ENCODE data around the gene COLEC11. TPM values are rescaled to one million over a fixed set of nuclear protein-coding genes. Genes with fewer than 3 reads are reported as not detected.

Gene COLEC11
- total and polyA plus RNA-seq, 2 donors (not counting 1 experiment from before 2014, with no cell fraction given): not detected

DNA sequence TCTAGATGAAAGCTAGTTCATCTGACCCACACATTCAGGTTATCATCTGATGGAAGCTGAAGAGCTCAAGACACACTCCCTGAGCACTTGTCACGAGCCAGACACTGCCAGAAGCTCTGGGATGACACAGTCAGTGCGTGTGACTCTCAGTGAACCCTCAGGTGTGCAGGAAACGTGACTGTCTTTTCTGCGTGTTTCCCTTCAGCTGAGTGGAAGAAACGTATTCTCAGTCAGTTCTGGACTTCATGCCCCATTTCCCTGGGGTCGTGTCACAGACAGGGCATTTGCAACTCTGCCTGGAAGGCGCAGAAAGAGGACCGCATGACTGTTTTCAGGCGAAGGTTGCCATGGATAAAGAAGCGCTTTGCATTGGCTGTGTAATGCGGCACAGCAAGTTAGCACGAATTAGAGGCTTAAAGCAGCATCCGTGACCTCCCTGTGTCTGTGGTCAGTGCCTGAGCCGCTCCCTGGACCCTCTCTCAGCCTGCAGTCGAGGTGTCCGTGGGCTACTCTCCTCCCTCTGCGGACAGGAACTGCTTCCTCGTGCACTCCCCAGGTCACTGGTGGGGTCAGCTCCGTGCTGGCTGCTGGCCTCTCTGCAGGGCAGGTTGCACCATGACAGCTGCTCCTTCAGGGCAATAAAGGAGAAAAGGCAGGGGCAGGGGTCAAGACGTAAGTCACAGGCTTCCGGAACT is 59.8 kb downstream of the COLEC11 start:
- Histone ChIP-seq H3K36me3 (replicated peaks in 1 of 2; ENCODE audit: control extremely low read depth in 1 of 2, control insufficient read depth in 1 of 2, extremely low read depth in 1 of 2, insufficient read depth in 2 of 2, low read length in 1 of 2) (no peaks in the 10 kb centered on the region), H3K4me1 (ENCODE audit: control insufficient read depth in 2 of 2, insufficient read depth in 2 of 2, low read length in 2 of 2) (peaks cover 14 to 15% of the 10 kb centered on the region in 2 donors), H3K9ac (ENCODE audit: low read length) (no peak overlapping the region), H3K79me2 (ENCODE audit: control insufficient read depth, insufficient read depth, low read length) (no peaks in the 10 kb centered on the region), H3K9me3 (ENCODE audit: control extremely low read depth in 1 of 3, control insufficient read depth in 2 of 3, insufficient read depth in 1 of 3, low read length in 2 of 3) (no peaks in the 10 kb centered on the region), H3K4me2 (replicated peaks; ENCODE audit: low read depth, low read length, poor library complexity, severe bottlenecking) (no peak overlapping the region), H2AFZ (ENCODE audit: insufficient read depth, low read depth, low read length, poor library complexity, severe bottlenecking) (no peak overlapping the region), H3K4me3 (ENCODE audit: control extremely low read depth in 1 of 5, extremely low read depth in 1 of 5, insufficient read depth in 1 of 5, low read depth in 2 of 5, low read length in 4 of 5) (no peak overlapping the region), H4K20me1 (ENCODE audit: control insufficient read depth, insufficient read depth, low read length, poor library complexity, severe bottlenecking) (no peaks in the 10 kb centered on the region), H3K27ac (ENCODE audit: low read length in 2 of 2) (no peak overlapping the region), H3K27me3 (replicated peaks in 1 of 4; ENCODE audit: control extremely low read depth in 1 of 4, control insufficient read depth in 3 of 4, insufficient read depth in 4 of 4, low read length in 3 of 4) (peaks cover 0 to 16% (median 1%) of the 10 kb centered on the region in 4 experiments)
- no peak overlapping the region for H3K27ac Mint-ChIP-seq
- WGBS (ENCODE audit: insufficient coverage): 83% methylated on average over 21 of the region's 21 CpGs
- no peaks in the 10 kb centered on the region for H3K27me3 Mint-ChIP-seq
- intact Hi-C loops (cut with micrococcal nuclease): loop anchor here (10.0 kb wide), 1 partner anchor 1770 kb away; no protein-coding TSS in a partner anchor
- ATAC-seq (ENCODE audit: low read depth) (no peak), DNase-seq (no peak)
- no peaks in the 10 kb centered on the region for H3K9me3 Mint-ChIP-seq (ENCODE audit: insufficient read depth)
- POLR2A ChIA-PET: no interaction called here
- CTCF ChIA-PET: interaction anchor here (6.8 kb wide), 1 partner anchor 230 kb away, joined by 91 read pairs; no protein-coding TSS in a partner anchor
- TF ChIP-seq EZH2 (IDR thresholded peaks at IDR 0.05; ENCODE audit: borderline replicate concordance, insufficient read depth, low read depth, low read length, poor library complexity, severe bottlenecking): no peak
- no peak overlapping the region for H3K4me3 Mint-ChIP-seq
- H3K4me1 Mint-ChIP-seq: peaks cover 16% of the 10 kb centered on the region

GRCh38 chr2:3655871-3656761 is 61.2 kb downstream of the COLEC11 start:
- Histone ChIP-seq H3K27ac (ENCODE audit: low read length in 2 of 2) (no peak overlapping the region), H3K27me3 (replicated peaks in 1 of 4; ENCODE audit: control extremely low read depth in 1 of 4, control insufficient read depth in 3 of 4, insufficient read depth in 4 of 4, low read length in 3 of 4) (peaks cover 0 to 7% (median 1%) of the 10 kb centered on the region in 4 experiments), H3K4me3 (ENCODE audit: control extremely low read depth in 1 of 5, extremely low read depth in 1 of 5, insufficient read depth in 1 of 5, low read depth in 2 of 5, low read length in 4 of 5) (no peak overlapping the region), H3K4me2 (replicated peaks; ENCODE audit: low read depth, low read length, poor library complexity, severe bottlenecking) (no peak overlapping the region), H2AFZ (ENCODE audit: insufficient read depth, low read depth, low read length, poor library complexity, severe bottlenecking) (no peak overlapping the region), H3K36me3 (replicated peaks in 1 of 2; ENCODE audit: control extremely low read depth in 1 of 2, control insufficient read depth in 1 of 2, extremely low read depth in 1 of 2, insufficient read depth in 2 of 2, low read length in 1 of 2) (no peaks in the 10 kb centered on the region), H4K20me1 (ENCODE audit: control insufficient read depth, insufficient read depth, low read length, poor library complexity, severe bottlenecking) (no peaks in the 10 kb centered on the region), H3K9me3 (ENCODE audit: control extremely low read depth in 1 of 3, control insufficient read depth in 2 of 3, insufficient read depth in 1 of 3, low read length in 2 of 3) (no peaks in the 10 kb centered on the region), H3K4me1 (ENCODE audit: control insufficient read depth in 2 of 2, insufficient read depth in 2 of 2, low read length in 2 of 2) (peaks cover 10 to 11% of the 10 kb centered on the region in 2 donors), H3K9ac (ENCODE audit: low read length) (no peak overlapping the region), H3K79me2 (ENCODE audit: control insufficient read depth, insufficient read depth, low read length) (no peaks in the 10 kb centered on the region)
- TF ChIP-seq EZH2 (IDR thresholded peaks at IDR 0.05; ENCODE audit: borderline replicate concordance, insufficient read depth, low read depth, low read length, poor library complexity, severe bottlenecking) (no peak), CTCF (IDR thresholded peaks at IDR 0.05) (no peak)
- Mint-ChIP-seq H3K4me1 (peaks cover 17% of the 10 kb centered on the region), H3K9me3 (ENCODE audit: insufficient read depth) (peaks cover 2% of the 10 kb centered on the region), H3K27me3 (no peaks in the 10 kb centered on the region), H3K27ac (no peak overlapping the region), H3K4me3 (no peak overlapping the region)
- WGBS (ENCODE audit: insufficient coverage): 97% methylated on average over 23 of the region's 28 CpGs
- CTCF ChIA-PET: interaction anchor here (2.1 to 6.8 kb wide), 2 partner anchors 231 to 233 kb away, joined by 10 to 91 read pairs; no protein-coding TSS in a partner anchor
- POLR2A ChIA-PET: no interaction called here
- intact Hi-C loops (cut with micrococcal nuclease): loop anchor here (10.0 kb wide), 1 partner anchor 1771 kb away; no protein-coding TSS in a partner anchor
- no peak for DNase-seq
- ATAC-seq (ENCODE audit: low read depth): no peak

Data from B cell (primary cell).